NCI-H2029 treated with DMSO at 0.1 percent for 48 hours (cell line): ENCODE results near the gene NPHP1.
A peak's percentile ranks its signal among the peaks of the same experiment; 100 is the strongest.
"Not testable (repeated sequence)": the region's sequence is repeated elsewhere in the genome, so short reads cannot be mapped to it uniquely, and the experiment has no call there.

Experiments used
- DNase-seq: peaks from one replicate; lab custom pipeline; 2025; lab: John Stamatoyannopoulos, UW

The NPHP1 gene

GRCh38 chr2:110103061-110103961, 101.5 kb downstream of the NPHP1 start:
- no peak for DNase-seq

- no peak for DNase-seq
These were observed 102.7 kb downstream of the NPHP1 start for GRCh38 chr2:110101901-110102803.

DNA sequence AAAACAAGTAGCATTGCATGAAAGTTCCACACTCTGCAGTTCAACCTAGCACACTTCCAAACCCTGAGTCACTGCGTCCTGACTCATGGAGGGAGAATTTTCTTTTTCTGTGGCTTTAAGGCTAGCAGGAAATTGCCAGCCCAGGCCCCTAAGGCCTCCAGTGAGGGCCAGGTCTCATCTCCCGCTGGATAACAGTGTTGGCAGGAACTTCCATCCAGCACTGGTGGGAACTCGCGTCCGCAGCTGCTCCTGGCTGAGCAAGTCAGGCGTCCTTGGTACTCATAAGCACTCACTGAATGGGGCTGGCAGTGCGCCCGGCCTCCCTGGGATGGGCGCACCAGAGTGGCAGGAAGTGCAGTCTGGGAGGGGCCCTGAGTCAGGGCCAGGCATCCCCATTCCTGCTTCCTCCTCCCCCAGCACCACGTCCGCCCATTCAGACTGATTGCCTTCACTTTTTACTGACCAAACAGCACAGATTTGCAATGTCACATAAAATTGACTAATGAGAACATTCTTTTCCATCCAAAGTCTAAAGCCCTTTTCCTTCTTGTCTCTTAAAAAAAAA, 103.5 kb downstream of the NPHP1 start:
- peak; percentile 92 for DNase-seq

GRCh38 chr2:110100880-110101279, 103.9 kb downstream of the NPHP1 start:
- not testable (repeated sequence) for DNase-seq

DNA sequence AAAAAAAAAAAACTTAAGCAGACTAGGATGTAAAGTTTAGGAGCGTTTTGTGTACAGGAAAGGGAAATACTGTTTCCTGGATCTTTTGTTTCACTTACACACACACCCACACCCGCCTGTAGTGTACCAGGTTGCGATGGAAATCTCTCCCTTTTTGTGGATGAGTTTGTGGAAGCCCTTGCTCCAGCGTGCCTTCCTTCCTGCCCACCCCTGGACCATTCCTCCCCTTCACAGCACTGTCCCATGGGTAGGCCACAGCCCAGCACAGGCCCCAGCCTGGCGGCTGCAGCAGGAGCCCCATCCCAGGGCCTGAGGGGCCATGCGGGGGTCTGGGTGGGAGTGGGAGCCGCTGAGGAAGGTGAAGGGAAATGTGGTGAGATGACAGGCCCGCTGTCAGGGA, 104.3 kb downstream of the NPHP1 start:
- no peak for DNase-seq

DNA sequence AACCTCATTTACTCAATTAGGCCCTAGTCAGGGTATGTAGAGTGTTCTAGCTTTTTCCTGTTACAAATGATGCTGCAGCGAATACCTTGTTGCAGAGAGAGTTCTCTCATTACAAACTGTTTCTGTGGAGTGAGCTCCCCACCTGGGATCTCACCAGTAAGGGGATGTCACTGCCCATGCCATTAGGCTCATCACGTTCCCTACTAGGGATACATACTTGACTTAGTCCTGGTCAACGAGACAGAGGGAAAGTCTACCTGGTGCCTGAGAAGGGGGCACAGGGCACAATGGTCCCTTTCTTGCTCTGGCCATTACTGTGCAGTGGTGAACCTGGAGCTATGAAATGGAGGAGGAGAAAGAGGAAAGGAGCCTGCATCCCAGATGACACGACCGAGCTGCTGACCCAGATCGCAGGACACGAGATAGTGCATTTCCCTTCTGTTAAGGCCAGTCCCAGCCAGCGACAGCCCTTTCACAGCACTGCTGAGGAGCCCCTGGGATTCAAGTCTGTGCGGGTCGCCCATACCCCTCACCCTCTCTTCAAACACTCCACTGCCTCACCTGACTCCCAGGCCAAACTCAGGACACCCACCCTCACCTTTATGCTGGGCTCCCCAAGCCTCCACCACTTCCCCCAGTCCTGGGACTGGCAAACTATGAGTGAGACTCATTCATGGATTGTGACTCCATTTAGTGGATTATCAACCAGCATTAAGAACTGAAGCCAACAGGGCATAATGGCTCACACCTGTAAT, 105.2 kb downstream of the NPHP1 start:
- DNase-seq, result no peak

- no peak for DNase-seq
These were observed 105.8 kb downstream of the NPHP1 start for GRCh38 chr2:110099038-110099425.

DNA sequence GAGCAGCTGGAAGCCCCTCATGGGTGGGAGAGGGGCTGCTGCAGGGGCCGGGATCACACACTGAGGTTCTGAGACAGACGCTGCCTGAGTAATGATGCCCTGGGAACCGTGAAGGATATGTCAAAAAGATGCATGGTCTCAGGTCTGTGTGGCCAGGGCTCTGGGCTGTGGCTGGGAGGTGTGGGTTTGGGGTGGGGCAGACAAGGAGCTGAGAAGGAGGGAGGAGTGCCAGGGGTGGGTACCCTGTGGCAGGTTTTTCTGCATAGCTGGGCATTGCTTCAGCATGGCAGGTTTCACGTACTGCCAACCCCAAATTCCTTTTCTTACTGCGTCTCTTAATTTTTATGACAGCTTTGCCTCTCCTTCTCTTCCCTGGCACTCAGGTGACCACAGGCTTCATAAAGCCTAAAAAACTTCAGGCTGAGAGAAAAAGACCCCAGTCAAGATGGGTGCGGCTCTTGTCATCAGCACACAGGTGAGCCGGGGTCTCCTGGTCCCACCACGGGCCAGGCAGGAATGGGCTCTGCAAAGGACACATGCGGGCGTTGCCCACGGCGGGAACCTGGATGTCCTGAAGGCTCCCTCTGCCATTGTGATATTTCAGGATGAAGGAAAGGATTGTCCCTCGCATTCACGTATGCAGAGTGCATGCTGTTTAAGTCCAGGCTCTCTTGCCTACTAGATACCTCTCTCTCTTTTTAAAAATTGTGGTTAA, 107.2 kb downstream of the NPHP1 start:
- DNase-seq, result no peak

GRCh38 chr2:110095994-110096633, 108.7 kb downstream of the NPHP1 start:
- DNase-seq, result no peak

DNA sequence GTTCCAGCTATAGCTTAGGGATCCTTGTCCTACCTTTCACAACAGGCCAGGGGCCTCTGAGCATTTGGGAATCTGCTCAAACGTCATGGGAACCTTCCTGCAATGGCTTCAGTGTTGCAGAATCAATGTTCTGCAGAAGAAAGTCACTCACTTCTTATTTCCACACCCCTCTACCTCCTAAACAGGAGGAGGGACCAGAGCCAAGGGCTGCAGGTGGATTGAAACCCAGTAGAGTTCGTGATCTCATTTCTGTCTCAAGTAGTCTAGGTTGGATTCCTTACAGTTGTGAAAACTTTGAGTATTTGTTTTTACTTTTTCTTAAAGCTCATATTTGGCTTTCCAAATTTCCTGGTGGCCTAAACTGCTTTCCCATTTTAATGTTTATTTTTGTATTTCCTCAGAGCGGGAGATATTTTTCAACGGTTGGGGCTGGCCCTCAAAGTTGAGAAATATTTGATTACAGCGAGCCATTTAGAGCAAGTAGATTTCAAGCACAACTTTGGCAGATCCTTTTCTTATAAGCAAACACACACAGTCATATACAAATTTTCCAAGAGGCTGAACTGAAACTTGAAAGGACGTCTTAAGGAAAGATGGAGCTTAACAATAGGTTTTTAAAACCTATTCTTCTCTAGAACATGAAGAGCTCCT, 109.8 kb downstream of the NPHP1 start:
- not testable (repeated sequence) for DNase-seq

- DNase-seq, result not testable (repeated sequence)
These were observed 110.9 kb downstream of the NPHP1 start for GRCh38 chr2:110093924-110094323.

DNA sequence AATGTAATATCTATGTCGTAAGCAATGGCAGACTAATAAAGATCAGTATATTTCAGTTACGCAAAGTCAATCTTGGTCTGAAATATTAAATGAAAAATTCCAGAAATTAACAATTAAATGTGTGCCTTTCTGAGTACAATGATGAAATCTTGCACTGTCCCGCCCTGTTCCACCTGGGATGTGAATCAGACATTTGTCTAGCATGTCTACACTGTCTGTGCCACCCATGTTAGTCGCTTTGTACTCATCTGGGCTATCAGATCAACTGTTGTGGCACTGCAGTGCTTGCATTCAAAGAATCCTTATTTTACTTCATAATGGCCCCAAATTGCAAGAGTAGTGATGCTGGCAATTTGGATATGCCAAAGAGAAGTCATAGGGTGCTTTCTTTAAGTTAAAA, 114.6 kb downstream of the NPHP1 start:
- DNase-seq, result not testable (repeated sequence)

GRCh38 chr2:110083757-110084156, 121.1 kb downstream of the NPHP1 start:
- DNase-seq, result not testable (repeated sequence)

GRCh38 chr2:110083162-110083561, 121.7 kb downstream of the NPHP1 start:
- DNase-seq, result not testable (repeated sequence)

DNA sequence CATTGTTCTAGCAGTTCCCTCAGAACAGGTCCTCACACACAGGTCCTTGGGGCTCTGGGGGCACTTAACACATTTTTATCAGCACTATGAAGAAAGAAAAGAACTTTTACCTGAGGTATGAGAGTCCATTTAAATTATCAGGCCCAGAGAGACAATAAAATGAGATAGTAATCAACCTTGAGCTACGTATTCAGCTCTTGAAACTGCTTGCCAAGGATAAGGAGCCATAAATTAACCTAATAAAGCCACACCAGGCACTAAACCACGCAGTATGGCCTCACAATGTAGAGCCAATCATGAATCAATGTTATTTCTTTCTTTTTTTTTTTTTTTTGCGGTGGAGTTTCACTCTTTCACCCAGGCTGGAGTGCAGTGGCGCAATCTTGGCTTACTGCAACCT, 126.7 kb downstream of the NPHP1 start:
- DNase-seq, result not testable (repeated sequence)

DNA sequence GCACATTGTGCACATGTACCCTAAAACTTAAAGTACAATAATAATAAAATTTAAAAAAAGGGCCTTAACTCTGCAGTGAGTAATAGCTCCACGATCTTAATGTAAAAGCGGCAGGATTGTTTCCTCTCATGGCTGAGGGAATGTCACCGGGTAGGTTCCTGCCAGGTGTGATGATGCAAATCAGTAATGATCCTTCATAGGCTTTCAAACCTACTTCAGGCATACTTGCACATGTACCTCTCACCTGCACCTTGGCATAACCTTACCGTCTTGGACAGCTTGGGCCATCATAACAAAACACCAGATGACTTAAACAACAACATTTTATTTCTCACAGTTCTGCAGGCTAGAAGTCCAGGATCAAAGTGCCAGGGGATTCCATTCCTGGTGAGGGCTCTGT, 128.9 kb downstream of the NPHP1 start:
- DNase-seq, result not testable (repeated sequence)
